Measurements from ENCODE around the gene ZNF408. TPM values are rescaled to one million over a fixed set of nuclear protein-coding genes. Genes with fewer than 3 reads are reported as not detected.

ZNF408 gene
- total and polyA plus RNA-seq, 2 of the 13 experiments (the other 11 are each of a cell fraction or from before 2014, with no cell fraction given), result 11.2 to 12.5 TPM

GRCh38 chr11:46700241-46701077, at the start of gene ZNF408, which contains the start of gene ARHGAP1 (continued):
- TF ChIP-seq LBX2 (CRISPR knock-in tag; IDR thresholded peaks at IDR 0.05; ENCODE audit: borderline replicate concordance) (0 out of 2 replicates have a peak, but pooled peaks have one; percentile 23), ZFY (CRISPR knock-in tag; IDR thresholded peaks at IDR 0.05) (no peak; the same call in 1 of the 2 replicates), CENPBD1 (CRISPR knock-in tag; IDR thresholded peaks at IDR 0.05; ENCODE audit: borderline replicate concordance, low read depth) (peak; percentile 35; the same call in 1 of the 2 replicates), SOX5 (CRISPR knock-in tag; IDR thresholded peaks at IDR 0.05; ENCODE audit: borderline replicate concordance) (peak; percentile 51; the same call in 1 of the 2 replicates), ZNF501 (CRISPR knock-in tag; IDR thresholded peaks at IDR 0.05) (peak; percentile 73; the same call in 1 of the 2 replicates), ZNF792 (CRISPR knock-in tag; IDR thresholded peaks at IDR 0.05) (peak; percentile 83; the same call in 1 of the 2 replicates), NFKBIZ (CRISPR knock-in tag; IDR thresholded peaks at IDR 0.05) (no peak), ATF2 (CRISPR knock-in tag; IDR thresholded peaks at IDR 0.05) (peak; percentile 59; the same call in 1 of the 2 replicates), ZNF841 (CRISPR knock-in tag; IDR thresholded peaks at IDR 0.05; ENCODE audit: borderline replicate concordance) (no peak), ZNF337 (CRISPR knock-in tag; IDR thresholded peaks at IDR 0.05; ENCODE audit: borderline replicate concordance, low read depth) (peak; percentile 71; the same call in 1 of the 2 replicates), TGIF2 (CRISPR knock-in tag; IDR thresholded peaks at IDR 0.05) (peak; percentile 42; the same call in 1 of the 2 replicates), DNMT1 (CRISPR knock-in tag; IDR thresholded peaks at IDR 0.05) (no peak), TBX2 (CRISPR knock-in tag; IDR thresholded peaks at IDR 0.05; ENCODE audit: borderline replicate concordance) (peak; percentile 74), ISL2 (CRISPR knock-in tag; IDR thresholded peaks at IDR 0.05) (peak; percentile 43), ZFP91 (CRISPR knock-in tag; IDR thresholded peaks at IDR 0.05; ENCODE audit: borderline replicate concordance) (peak; percentile 81; the same call in 1 of the 2 replicates), ZNF276 (CRISPR knock-in tag; IDR thresholded peaks at IDR 0.05; ENCODE audit: low read depth) (peak; percentile 38; the same call in 1 of the 2 replicates), ZNF281 (CRISPR knock-in tag; IDR thresholded peaks at IDR 0.05; ENCODE audit: borderline replicate concordance) (0 out of 2 replicates have a peak, but pooled peaks have one; percentile 8), MIER3 (CRISPR knock-in tag; IDR thresholded peaks at IDR 0.05; ENCODE audit: borderline replicate concordance) (peak; percentile 88), NFYB (CRISPR knock-in tag; IDR thresholded peaks at IDR 0.05) (peak; percentile 29; the same call in 1 of the 2 replicates)
